SU-DHL-6 (cell line): Measurements from ENCODE around the gene CPNE4.

Source experiments
- CTCF ChIP-seq: fragments of 200-600 bp; sonication (generic); IDR thresholded peaks from one replicate; pipeline ENCODE4 v1.5.1; 2017; ENCODE audit warnings: antibody characterized with exemption, mild to moderate bottlenecking, low read length, moderate library complexity; ENCODE audit not compliant: insufficient read depth, poor library complexity, severe bottlenecking
- EZH2phosphoT487 ChIP-seq: fragments of 200-600 bp; sonication (generic), shearing (Covaris generic); conservative IDR thresholded peaks from 2 replicates; pipeline ENCODE4 v1.6.1; 2018; ENCODE audit warnings: mild to moderate bottlenecking, antibody characterized with exemption, low read length, moderate library complexity, mixed read lengths

GRCh38 chr3:131540821-131541220 lies 494.0 kb downstream of the CPNE4 start:
- TF ChIP-seq CTCF (no peak), EZH2phosphoT487 (no peak)
